Testis (tissue), 3 donors: Measurements from ENCODE around the gene WDR83. TPM values are rescaled to one million over a fixed set of nuclear protein-coding genes. Genes with fewer than 3 reads are reported as not detected.
A peak's percentile ranks its signal among the peaks of the same experiment; 100 is the strongest.

Experiments
- DNase-seq: peaks from one replicate; pipeline ENCODE4 v3.0.0-alpha.2; 2019
- H3K27ac ChIP-seq, 2 donors: fragments of 200-600 bp; sonication (generic); one replicate each; pipeline ENCODE4 v1.5.1; 2019
- H3K27me3 ChIP-seq: fragments of 200-600 bp; sonication (generic); one replicate; pipeline ENCODE4 v1.5.1; 2019
- H3K36me3 ChIP-seq: fragments of 200-600 bp; sonication (generic); one replicate; pipeline ENCODE4 v1.5.1; 2017; ENCODE audit warnings: low read depth; ENCODE audit errors: missing control alignments
- H3K4me1 ChIP-seq: fragments of 200-600 bp; sonication (generic); one replicate; pipeline ENCODE4 v1.5.1; 2019
- H3K4me3 ChIP-seq, 2 donors: fragments of 200-600 bp; sonication (generic); one replicate each; pipeline ENCODE4 v1.5.1; 2017 to 2019
- H3K9me3 ChIP-seq: fragments of 200-600 bp; sonication (generic); one replicate; pipeline ENCODE4 v1.5.1; 2017
- POLR2A ChIP-seq: fragments of 450-650 bp; IDR thresholded peaks from one replicate; pipeline ENCODE4 v1.6.1; 2017; ENCODE audit warnings: antibody characterized with exemption, mild to moderate bottlenecking, moderate library complexity
- WGBS, 2 donors: methylation state at CpG; one replicate each; pipeline ENCODE4 v1.1.5; 2018; 5-methylcytosine and 5-hydroxymethylcytosine counted together
- intact Hi-C: fragments of 100-400 bp; cut with DNase I; formaldehyde crosslinking; loops from one replicate; pipeline ENCODE4 v1.15.1; 2023; ENCODE audit warnings: low total_unique reads
- polyA plus RNA-seq: library from polyadenylated mRNA; stranded (reverse); fragments of 350-450 nt; fragmentation: Illumina TruSeq; extraction: RNeasy Lipid Tissue Mini Kit (QIAGEN cat#74804); gene quantifications from one replicate; pipeline ENCODE4 v1.2.3, GENCODE V29; 2014; ENCODE audit warnings: low read depth, low replicate concordance; ENCODE audit not compliant: insufficient read depth
- small RNA-seq, 2 donors: library from RNA; depleted of rRNA; stranded (forward); fragments of <200 nt; gene quantifications; one replicate each; pipeline ENCODE3, GENCODE V24; 2016
- total RNA-seq, 2 donors: library from RNA; depleted of rRNA; stranded (reverse); fragments of >200 nt; gene quantifications; one replicate each; pipeline ENCODE4 v1.2.3, GENCODE V29; 2016
- TF ChIP-seq, protein P1 (sequence below), 3 experiments: fragments of 450-650 bp in 2 of 3; fragments of 200-600 bp in 1 of 3; sonication (generic) in 1 of 3; IDR thresholded peaks; one replicate each; pipeline ENCODE4 v1.5.1; 2016 to 2019; ENCODE audit warnings: antibody characterized with exemption in 3 of 3, mild to moderate bottlenecking in 2 of 3, moderate library complexity in 1 of 3

The WDR83 gene
- total and polyA plus RNA-seq, 3 donors from 2014 or later = 15.8 to 23.2 (median 18.3) TPM

DNA sequence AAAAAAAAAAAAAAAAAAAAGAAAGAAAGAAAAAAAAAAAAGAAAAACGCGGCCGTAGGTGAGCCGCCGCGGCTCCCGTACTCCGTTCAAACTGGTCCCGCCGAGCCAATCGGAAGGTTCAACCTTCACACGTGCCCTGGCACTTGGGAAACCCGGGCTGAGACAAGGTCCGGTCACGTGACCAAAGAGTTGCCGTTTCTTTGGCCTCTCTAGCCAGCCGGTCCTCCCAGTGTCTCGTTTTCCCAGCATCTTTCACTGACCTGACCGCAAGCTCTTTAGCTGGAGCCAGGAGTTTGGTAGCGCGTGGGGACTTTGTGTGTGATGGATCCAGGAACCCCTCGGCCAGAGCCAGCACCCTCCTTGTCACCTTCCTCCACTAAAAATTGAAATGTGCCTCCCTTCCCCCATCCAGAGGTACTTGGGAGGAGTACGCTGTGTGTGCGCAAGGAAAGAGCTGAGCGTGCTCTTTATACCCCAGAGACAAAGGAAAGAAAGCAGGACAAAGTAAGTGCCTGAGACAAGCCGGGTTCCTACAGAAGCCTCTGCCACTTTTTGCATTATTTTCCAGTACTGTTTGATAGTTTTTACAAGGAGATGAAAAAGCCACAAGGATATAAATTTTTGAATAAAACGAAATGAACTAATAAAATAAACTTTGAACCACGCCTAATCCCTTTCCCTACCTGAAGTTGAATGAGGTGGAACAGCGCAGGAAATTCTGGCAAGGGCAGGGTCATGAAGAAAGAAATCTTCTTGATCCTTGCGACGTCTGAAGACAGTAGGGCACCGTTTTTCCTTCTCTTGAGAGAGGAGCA lies 56.2 kb downstream of the WDR83 start:
- intact Hi-C loops = no loop called here

DNA sequence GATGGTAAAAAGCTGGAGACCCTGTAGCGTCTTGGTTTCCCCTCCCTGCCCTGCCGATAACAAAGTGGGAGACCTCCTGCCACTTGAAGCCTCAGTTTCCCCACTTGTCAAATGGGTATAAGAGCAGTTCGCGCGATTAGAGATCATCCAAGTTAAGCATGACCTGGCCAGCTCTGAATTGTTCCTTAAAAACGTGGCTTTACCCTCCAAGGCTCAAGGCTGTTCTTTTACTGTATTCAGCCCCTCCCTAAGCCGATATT lies 56.7 kb downstream of the WDR83 start:
- Histone ChIP-seq H3K27ac (peak overlapping the region; percentile 2 to 95), H3K4me3 (peak overlapping the region; percentile 19 to 75), H3K36me3 (no peaks in the 10 kb centered on the region), H3K9me3 (no peaks in the 10 kb centered on the region), H3K4me1 (peaks cover 22% of the 10 kb centered on the region), H3K27me3 (no peaks in the 10 kb centered on the region)
- TF ChIP-seq POLR2A = no peak
- TF ChIP-seq, protein P1, sequence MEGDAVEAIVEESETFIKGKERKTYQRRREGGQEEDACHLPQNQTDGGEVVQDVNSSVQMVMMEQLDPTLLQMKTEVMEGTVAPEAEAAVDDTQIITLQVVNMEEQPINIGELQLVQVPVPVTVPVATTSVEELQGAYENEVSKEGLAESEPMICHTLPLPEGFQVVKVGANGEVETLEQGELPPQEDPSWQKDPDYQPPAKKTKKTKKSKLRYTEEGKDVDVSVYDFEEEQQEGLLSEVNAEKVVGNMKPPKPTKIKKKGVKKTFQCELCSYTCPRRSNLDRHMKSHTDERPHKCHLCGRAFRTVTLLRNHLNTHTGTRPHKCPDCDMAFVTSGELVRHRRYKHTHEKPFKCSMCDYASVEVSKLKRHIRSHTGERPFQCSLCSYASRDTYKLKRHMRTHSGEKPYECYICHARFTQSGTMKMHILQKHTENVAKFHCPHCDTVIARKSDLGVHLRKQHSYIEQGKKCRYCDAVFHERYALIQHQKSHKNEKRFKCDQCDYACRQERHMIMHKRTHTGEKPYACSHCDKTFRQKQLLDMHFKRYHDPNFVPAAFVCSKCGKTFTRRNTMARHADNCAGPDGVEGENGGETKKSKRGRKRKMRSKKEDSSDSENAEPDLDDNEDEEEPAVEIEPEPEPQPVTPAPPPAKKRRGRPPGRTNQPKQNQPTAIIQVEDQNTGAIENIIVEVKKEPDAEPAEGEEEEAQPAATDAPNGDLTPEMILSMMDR (IDR thresholded peaks at IDR 0.05) = no peak
- no peak for DNase-seq
- intact Hi-C loops = no loop called here
- WGBS, 2 donors = 0 to 1% methylated on average over 7 of the region's 7 CpGs

More for the DNA sequence above, 56.2 kb downstream of the WDR83 start:
- no peaks in the 10 kb centered on the region for H3K27me3 ChIP-seq
- DNase-seq = peak; percentile 99
- no peak for TF ChIP-seq POLR2A
- TF ChIP-seq, protein P1 (IDR thresholded peaks at IDR 0.05) = no peak
- H3K4me1 ChIP-seq = peaks cover 22% of the 10 kb centered on the region
- 1% methylated on average over 30 to 32 of the region's 32 CpGs for WGBS, 2 donors
- H3K4me3 ChIP-seq = peak overlapping the region; percentile 75 to 78
- peak overlapping the region; percentile 88 to 95 for H3K27ac ChIP-seq
- no peaks in the 10 kb centered on the region for H3K9me3 ChIP-seq
- H3K36me3 ChIP-seq = no peaks in the 10 kb centered on the region

DNA sequence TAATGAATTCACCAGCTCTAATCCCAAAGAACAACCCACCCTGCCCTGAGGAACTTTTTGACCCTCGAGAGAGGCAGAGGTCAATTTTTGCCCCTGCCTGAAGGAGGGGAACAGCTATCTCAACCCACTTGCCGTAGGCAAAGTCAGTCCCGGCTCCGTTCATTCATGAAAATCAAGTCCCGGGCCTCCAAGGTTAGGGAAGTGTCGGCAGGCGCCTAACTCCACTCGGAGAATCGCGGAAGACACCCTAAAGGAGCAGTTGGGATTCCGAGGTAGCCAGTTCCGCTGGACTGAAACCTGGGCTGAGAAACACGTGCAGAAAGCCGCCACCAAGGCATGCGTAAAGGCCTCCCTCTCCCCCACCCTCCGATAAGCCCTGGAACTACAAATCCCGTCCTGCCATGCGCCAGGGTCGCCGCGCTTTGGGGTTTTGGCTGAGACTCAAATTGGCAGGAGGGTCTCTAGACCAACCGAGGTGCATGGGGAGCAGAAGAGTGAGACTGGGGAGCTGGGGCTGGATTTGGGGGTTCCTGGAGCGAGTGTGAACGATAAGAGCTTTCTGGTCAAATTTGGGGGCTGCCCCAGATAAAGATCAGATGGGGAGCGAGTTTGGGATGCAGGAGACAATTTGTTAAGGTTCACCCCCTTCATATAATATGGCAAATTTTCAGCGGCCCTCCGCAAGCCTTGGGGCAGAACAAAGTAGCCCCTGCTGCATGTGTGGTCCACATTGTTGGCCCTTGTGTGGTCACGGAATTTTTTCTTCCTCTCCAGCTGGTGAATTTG lies 57.2 kb downstream of the WDR83 start, which contains the start of gene TNPO2:
TNPO2 (minus strand) TSS at position 292 of the 786 bp plus-strand sequence. CDS start 2,955 bp downstream, outside the sequence.
- Histone ChIP-seq H3K27me3 (no peaks in the 10 kb centered on the region), H3K36me3 (no peaks in the 10 kb centered on the region), H3K4me3 (peak within 1 kb of the TSS; percentile 75 to 78), H3K4me1 (peaks cover 22% of the 10 kb centered on the region), H3K9me3 (no peaks in the 10 kb centered on the region), H3K27ac (peak within 1 kb of the TSS; percentile 2 to 95)
- TF ChIP-seq, protein P1 (IDR thresholded peaks at IDR 0.05) = no peak
- no peak for TF ChIP-seq POLR2A
- DNase-seq = peak; percentile 80
- WGBS, 2 donors = 2 to 4% methylated on average over 22 to 28 of the region's 28 CpGs
- intact Hi-C loops = no loop called here

Small RNA genes within 50 kb of the gene (small RNA-seq; reads per million reads assigned to genes)
- 1,171 to 1,317 reads per million in 2 donors for gene SNORD41

Other genes starting within 250 kb of the WDR83 start
- 1 to 10 TPM; 4.1 to 5.0 TPM for gene ZNF443, start 225.8 kb upstream of the WDR83 start, total RNA-seq
- 2.2 TPM for gene ZNF443, start 225.8 kb upstream of the WDR83 start, polyA plus RNA-seq
- gene ZNF709, start 182.0 kb upstream of the WDR83 start, total RNA-seq = 10 to 100 TPM in 1 of 2 donors, 1 to 10 TPM in 1; 8.1 to 21.7 TPM
- 14.6 TPM for gene ZNF709, start 182.0 kb upstream of the WDR83 start, polyA plus RNA-seq
- 10 to 100 TPM; 10.7 to 18.0 TPM for gene ZNF564, start 115.3 kb upstream of the WDR83 start, total RNA-seq
- gene ZNF564, start 115.3 kb upstream of the WDR83 start, polyA plus RNA-seq = 4.6 TPM
- 10 to 100 TPM in 1 of 2 donors, 1 to 10 TPM in 1; 6.6 to 10.4 TPM for gene ZNF490, start 56.0 kb upstream of the WDR83 start, total RNA-seq
- 2.5 TPM for gene ZNF490, start 56.0 kb upstream of the WDR83 start, polyA plus RNA-seq
- gene ZNF791, start 55.9 kb upstream of the WDR83 start, total RNA-seq = 10 to 100 TPM; 16.1 to 17.2 TPM
- gene ZNF791, start 55.9 kb upstream of the WDR83 start, polyA plus RNA-seq = 9.3 TPM
- gene MAN2B1, start 65 bp upstream of the WDR83 start, total RNA-seq = 10 to 100 TPM; 29.7 to 30.6 TPM
- 45.7 TPM for gene MAN2B1, start 65 bp upstream of the WDR83 start, polyA plus RNA-seq
- gene DHPS, start 15.1 kb downstream of the WDR83 start, total RNA-seq = 100 to 1,000 TPM in 1 of 2 donors, 10 to 100 TPM in 1; 85.9 to 119 TPM
- gene DHPS, start 15.1 kb downstream of the WDR83 start, polyA plus RNA-seq = 50.2 TPM
- gene GNG14, start 21.2 kb downstream of the WDR83 start, total RNA-seq = 1 to 10 TPM in 1 of 2 donors, not detected in 1; 4.5 TPM
- gene GNG14, start 21.2 kb downstream of the WDR83 start, polyA plus RNA-seq = not detected
- gene FBXW9, start 29.8 kb downstream of the WDR83 start, total RNA-seq = 10 to 100 TPM; 20.5 to 23.3 TPM
- gene FBXW9, start 29.8 kb downstream of the WDR83 start, polyA plus RNA-seq = 27.4 TPM
- 100 to 1,000 TPM; 110 to 129 TPM for gene TNPO2, start 57.1 kb downstream of the WDR83 start, total RNA-seq
- gene TNPO2, start 57.1 kb downstream of the WDR83 start, polyA plus RNA-seq = 103 TPM
- 100 to 1,000 TPM; 244 to 329 TPM for gene TRIR, start 67.9 kb downstream of the WDR83 start, total RNA-seq
- 158 TPM for gene TRIR, start 67.9 kb downstream of the WDR83 start, polyA plus RNA-seq
- 100 to 1,000 TPM in 1 of 2 donors, 10 to 100 TPM in 1; 89.3 to 109 TPM for gene GET3, start 70.7 kb downstream of the WDR83 start, total RNA-seq
- gene GET3, start 70.7 kb downstream of the WDR83 start, polyA plus RNA-seq = 134 TPM
- under 1 TPM; 0.50 to 0.87 TPM for gene BEST2, start 85.0 kb downstream of the WDR83 start, total RNA-seq
- not detected for gene BEST2, start 85.0 kb downstream of the WDR83 start, polyA plus RNA-seq
- 10 to 100 TPM; 54.4 to 63.4 TPM for gene HOOK2, start 108.7 kb downstream of the WDR83 start, total RNA-seq
- 30.0 TPM for gene HOOK2, start 108.7 kb downstream of the WDR83 start, polyA plus RNA-seq
- gene JUNB, start 124.7 kb downstream of the WDR83 start, total RNA-seq = 100 to 1,000 TPM in 1 of 2 donors, 10 to 100 TPM in 1; 75.9 to 143 TPM
- gene JUNB, start 124.7 kb downstream of the WDR83 start, polyA plus RNA-seq = 54.5 TPM
- 100 to 1,000 TPM in 1 of 2 donors, 10 to 100 TPM in 1; 72.1 to 117 TPM for gene PRDX2, start 135.0 kb downstream of the WDR83 start, total RNA-seq
- 87.1 TPM for gene PRDX2, start 135.0 kb downstream of the WDR83 start, polyA plus RNA-seq
- gene THSD8, start 135.3 kb downstream of the WDR83 start, total RNA-seq = 10 to 100 TPM in 1 of 2 donors, 1 to 10 TPM in 1; 3.0 to 14.0 TPM
- gene THSD8, start 135.3 kb downstream of the WDR83 start, polyA plus RNA-seq = 27.9 TPM
- gene RNASEH2A, start 139.8 kb downstream of the WDR83 start, total RNA-seq = 10 to 100 TPM; 15.7 to 18.6 TPM
- gene RNASEH2A, start 139.8 kb downstream of the WDR83 start, polyA plus RNA-seq = 14.1 TPM
- gene RTBDN, start 167.8 kb downstream of the WDR83 start, total RNA-seq = 1 to 10 TPM; 3.8 to 5.1 TPM
- gene RTBDN, start 167.8 kb downstream of the WDR83 start, polyA plus RNA-seq = 3.7 TPM
- 1 to 10 TPM; 8.5 to 9.0 TPM for gene MAST1, start 171.7 kb downstream of the WDR83 start, total RNA-seq
- gene MAST1, start 171.7 kb downstream of the WDR83 start, polyA plus RNA-seq = 11.7 TPM
- 10 to 100 TPM in 1 of 2 donors, 1 to 10 TPM in 1; 9.0 to 17.4 TPM for gene DNASE2, start 214.6 kb downstream of the WDR83 start, total RNA-seq
- 17.7 TPM for gene DNASE2, start 214.6 kb downstream of the WDR83 start, polyA plus RNA-seq
- gene KLF1, start 220.4 kb downstream of the WDR83 start, total RNA-seq = under 1 TPM; 0.24 to 0.31 TPM
- gene KLF1, start 220.4 kb downstream of the WDR83 start, polyA plus RNA-seq = not detected
- 10 to 100 TPM; 30.5 to 32.1 TPM for gene GCDH, start 224.4 kb downstream of the WDR83 start, total RNA-seq
- 11.0 TPM for gene GCDH, start 224.4 kb downstream of the WDR83 start, polyA plus RNA-seq